SU-DHL-6 (cell line): ENCODE data around the gene NELL1.

ENCODE experiments used
- H2AFZ ChIP-seq: fragments of 200-600 bp; sonication (generic); 2 replicates; pipeline ENCODE4 v1.6.1; 2014; ENCODE audit warnings: low read depth, mild to moderate bottlenecking, moderate library complexity, mixed read lengths, antibody characterized with exemption, low read length; ENCODE audit not compliant: severe bottlenecking
- H3F3A ChIP-seq: fragments of 200-600 bp; shearing (Covaris generic); 2 replicates; pipeline ENCODE4 v1.6.0; 2016; ENCODE audit warnings: antibody characterized with exemption, mild to moderate bottlenecking; ENCODE audit not compliant: insufficient read depth
- H3K27ac ChIP-seq: fragments of 200-600 bp; sonication (generic); 2 replicates; pipeline ENCODE4 v1.5.1; 2016; ENCODE audit warnings: low read depth, mild to moderate bottlenecking, low read length, moderate library complexity, mixed read lengths
- H3K27me3 ChIP-seq: fragments of 200-600 bp; sonication (generic), shearing (Covaris generic); 2 replicates; pipeline ENCODE4 v1.6.0; 2014; ENCODE audit warnings: mild to moderate bottlenecking, low read length
- H3K36me3 ChIP-seq: fragments of 200-600 bp; sonication (generic); 2 replicates; pipeline ENCODE4 v1.6.1; 2014; ENCODE audit warnings: mild to moderate bottlenecking, low read length, mixed read lengths
- H3K4me2 ChIP-seq: fragments of 300-600, 200-600 bp; shearing (Covaris generic), sonication (generic); 2 replicates; pipeline ENCODE4 v1.6.0; 2014; ENCODE audit warnings: low read length, low read depth, mild to moderate bottlenecking; ENCODE audit not compliant: poor library complexity, severe bottlenecking
- H3K4me3 ChIP-seq: fragments of 200-600 bp; sonication (generic); 2 replicates; pipeline ENCODE4 v1.5.1; 2014; ENCODE audit warnings: antibody characterized with exemption, low read length, mild to moderate bottlenecking, mixed read lengths; ENCODE audit not compliant: insufficient read depth, poor library complexity, severe bottlenecking
- H3K79me2 ChIP-seq: fragments of 200-600 bp; sonication (generic); 2 replicates; pipeline ENCODE4 v1.6.1; 2014; ENCODE audit warnings: mild to moderate bottlenecking, low read length, moderate library complexity; ENCODE audit not compliant: insufficient read depth
- H3K9ac ChIP-seq: fragments of 200-600 bp; sonication (generic); 2 replicates; pipeline ENCODE4 v1.7.0; 2014; ENCODE audit warnings: mild to moderate bottlenecking, low read length
- H3K9me2 ChIP-seq: fragments of 200-600 bp; sonication (generic); replicated peaks from 2 replicates; pipeline ENCODE4 v1.6.1; 2014; ENCODE audit warnings: low read length; ENCODE audit not compliant: insufficient read depth
- H3K9me3 ChIP-seq: fragments of 200-600 bp; sonication (generic); 2 replicates; pipeline ENCODE4 v1.6.1; 2014; ENCODE audit warnings: low read length, mixed read lengths; ENCODE audit not compliant: insufficient read depth
- H4K20me1 ChIP-seq: fragments of 200-600 bp; sonication (generic); 2 replicates; pipeline ENCODE4 v1.6.1; 2014; ENCODE audit warnings: low read depth, mild to moderate bottlenecking, antibody characterized with exemption, low read length, moderate library complexity, mixed read lengths
- CTCF ChIP-seq: fragments of 200-600 bp; sonication (generic); IDR thresholded peaks from one replicate; pipeline ENCODE4 v1.5.1; 2017; ENCODE audit warnings: antibody characterized with exemption, mild to moderate bottlenecking, low read length, moderate library complexity; ENCODE audit not compliant: insufficient read depth, poor library complexity, severe bottlenecking
- EZH2phosphoT487 ChIP-seq: fragments of 200-600 bp; sonication (generic), shearing (Covaris generic); conservative IDR thresholded peaks from 2 replicates; pipeline ENCODE4 v1.6.1; 2018; ENCODE audit warnings: mild to moderate bottlenecking, antibody characterized with exemption, low read length, moderate library complexity, mixed read lengths

The NELL1 gene

GRCh38 chr11:20731676-20732215 lies 62.4 kb downstream of the NELL1 start:
- TF ChIP-seq CTCF (no peak), EZH2phosphoT487 (no peak)
- Histone ChIP-seq H3K9me3 (no peaks in the 10 kb centered on the region), H3K27ac (no peak overlapping the region), H3K79me2 (no peaks in the 10 kb centered on the region), H2AFZ (no peak overlapping the region), H3K36me3 (no peaks in the 10 kb centered on the region), H3K27me3 (no peaks in the 10 kb centered on the region), H4K20me1 (no peaks in the 10 kb centered on the region), H3K9ac (no peak overlapping the region), H3K9me2 (no peaks in the 10 kb centered on the region; the same call in 1 of the 2 replicates), H3K4me3 (no peak overlapping the region), H3K4me2 (no peak overlapping the region), H3F3A (no peaks in the 10 kb centered on the region)

GRCh38 chr11:20739107-20739506 lies 69.7 kb downstream of the NELL1 start:
- Histone ChIP-seq H3K4me3 (no peak overlapping the region), H3K4me2 (no peak overlapping the region), H3K9me3 (no peaks in the 10 kb centered on the region)

GRCh38 chr11:20739577-20739976 lies 70.2 kb downstream of the NELL1 start:
- TF ChIP-seq EZH2phosphoT487 (no peak), CTCF (no peak)

More at GRCh38 chr11:20739107-20739506, 69.7 kb downstream of the NELL1 start:
- Histone ChIP-seq H3K36me3 (no peaks in the 10 kb centered on the region), H3K27me3 (no peaks in the 10 kb centered on the region), H2AFZ (no peak overlapping the region), H3K79me2 (no peaks in the 10 kb centered on the region), H3F3A (no peaks in the 10 kb centered on the region), H3K27ac (no peak overlapping the region), H4K20me1 (no peaks in the 10 kb centered on the region), H3K9ac (no peak overlapping the region), H3K9me2 (no peaks in the 10 kb centered on the region)
- no peak for TF ChIP-seq CTCF

More at GRCh38 chr11:20739577-20739976, 70.2 kb downstream of the NELL1 start:
- Histone ChIP-seq H3K9me2 (no peaks in the 10 kb centered on the region), H4K20me1 (no peaks in the 10 kb centered on the region), H3K4me3 (no peak overlapping the region), H3K4me2 (no peak overlapping the region), H3K36me3 (no peaks in the 10 kb centered on the region), H2AFZ (no peak overlapping the region), H3K27ac (no peak overlapping the region), H3K9me3 (no peaks in the 10 kb centered on the region), H3K27me3 (no peaks in the 10 kb centered on the region), H3K9ac (no peak overlapping the region), H3F3A (no peaks in the 10 kb centered on the region), H3K79me2 (no peaks in the 10 kb centered on the region)
